Mammary epithelial cell (primary cell): ENCODE measurements around the gene SELENOM.

ENCODE experiments used
- EZH2 ChIP-seq: IDR thresholded peaks from 2 replicates; pipeline ENCODE4 v1.6.1; 2012; ENCODE audit warnings: low read length, inconsistent platforms, borderline replicate concordance
- TF ChIP-seq, protein P1 (sequence below), 2 donors: IDR thresholded peaks in 1 of 2; conservative IDR thresholded peaks in 1 of 2; 2 replicates each; pipeline ENCODE4 v1.5.1; 2011 to 2012; ENCODE audit warnings: inconsistent platforms in 2 of 2, low read length in 2 of 2, mild to moderate bottlenecking in 2 of 2, control low read depth in 1 of 2, low read depth in 1 of 2; ENCODE audit not compliant: insufficient read depth in 1 of 2; ENCODE audit errors: extremely low read depth in 1 of 2

DNA sequence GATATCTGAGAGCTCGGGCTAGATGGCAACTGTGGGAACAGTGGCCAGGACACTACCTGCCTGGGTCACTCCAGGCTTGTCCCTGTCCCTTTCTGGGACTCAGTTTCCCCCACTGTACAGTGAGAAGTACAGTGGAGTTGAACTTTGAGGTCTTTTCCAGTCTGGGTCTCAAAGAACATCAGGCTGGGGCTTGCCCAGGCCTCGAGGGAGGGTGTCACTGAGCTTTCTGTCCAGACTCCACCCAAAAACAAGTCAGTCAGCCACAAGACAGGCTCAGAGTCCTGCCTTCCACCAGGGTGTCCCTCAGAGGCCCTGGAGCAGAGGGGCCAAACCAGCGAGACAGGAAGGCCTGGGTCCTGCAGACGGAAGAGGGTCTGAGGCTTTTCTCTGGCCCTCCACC, 34.9 kb upstream of the SELENOM start:
- TF ChIP-seq, protein P1, sequence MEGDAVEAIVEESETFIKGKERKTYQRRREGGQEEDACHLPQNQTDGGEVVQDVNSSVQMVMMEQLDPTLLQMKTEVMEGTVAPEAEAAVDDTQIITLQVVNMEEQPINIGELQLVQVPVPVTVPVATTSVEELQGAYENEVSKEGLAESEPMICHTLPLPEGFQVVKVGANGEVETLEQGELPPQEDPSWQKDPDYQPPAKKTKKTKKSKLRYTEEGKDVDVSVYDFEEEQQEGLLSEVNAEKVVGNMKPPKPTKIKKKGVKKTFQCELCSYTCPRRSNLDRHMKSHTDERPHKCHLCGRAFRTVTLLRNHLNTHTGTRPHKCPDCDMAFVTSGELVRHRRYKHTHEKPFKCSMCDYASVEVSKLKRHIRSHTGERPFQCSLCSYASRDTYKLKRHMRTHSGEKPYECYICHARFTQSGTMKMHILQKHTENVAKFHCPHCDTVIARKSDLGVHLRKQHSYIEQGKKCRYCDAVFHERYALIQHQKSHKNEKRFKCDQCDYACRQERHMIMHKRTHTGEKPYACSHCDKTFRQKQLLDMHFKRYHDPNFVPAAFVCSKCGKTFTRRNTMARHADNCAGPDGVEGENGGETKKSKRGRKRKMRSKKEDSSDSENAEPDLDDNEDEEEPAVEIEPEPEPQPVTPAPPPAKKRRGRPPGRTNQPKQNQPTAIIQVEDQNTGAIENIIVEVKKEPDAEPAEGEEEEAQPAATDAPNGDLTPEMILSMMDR (conservative IDR thresholded peaks at IDR 0.05 in 1 of 2, IDR thresholded peaks at IDR 0.05 in 1 of 2; ENCODE audit: extremely low read depth in 1 of 2, insufficient read depth in 1 of 2, low read depth in 1 of 2, low read length in 2 of 2), result no peak
- TF ChIP-seq EZH2, result no peak
